Esophagus muscularis mucosa (tissue), 3 donors: ENCODE measurements around the gene ZNF543.

Experiments used
- CTCF ChIP-seq, 3 experiments: fragments of 200-600 bp in 2 of 3; fragments of 450-650 bp in 1 of 3; sonication (generic) in 2 of 3; IDR thresholded peaks; one replicate each; pipeline ENCODE4 v1.5.1; 2017 to 2019; ENCODE audit warnings: antibody characterized with exemption in 3 of 3, mild to moderate bottlenecking in 2 of 3, moderate library complexity in 1 of 3
- POLR2AphosphoS5 ChIP-seq, 2 donors: sonication (generic); formaldehyde crosslinking; IDR thresholded peaks; one replicate each; pipeline ENCODE4 v1.6.1; 2017; ENCODE audit warnings: antibody characterized with exemption in 2 of 2

- TF ChIP-seq CTCF (IDR thresholded peaks at IDR 0.05) (no peak), POLR2AphosphoS5 (IDR thresholded peaks at IDR 0.05) (no peak)
These were observed 13.9 kb downstream of the ZNF543 start for GRCh38 chr19:57334191-57334590.
